Stimulated activated CD4-positive, alpha-beta T cell treated with anti-CD3 and anti-CD28 coated beads, Interleukin-2, amount 100 ng/mL, for 48 hours (primary cell): ENCODE results near the gene HOGA1.
A peak's percentile ranks its signal among the peaks of the same experiment; 100 is the strongest.
"Not testable (repeated sequence)": the region's sequence is repeated elsewhere in the genome, so short reads cannot be mapped to it uniquely, and the experiment has no call there.

ENCODE experiments used
- DNase-seq, 2 donors: peaks; one replicate each; pipeline ENCODE4 v3.0.0-alpha.2; 2020

The HOGA1 gene

DNA sequence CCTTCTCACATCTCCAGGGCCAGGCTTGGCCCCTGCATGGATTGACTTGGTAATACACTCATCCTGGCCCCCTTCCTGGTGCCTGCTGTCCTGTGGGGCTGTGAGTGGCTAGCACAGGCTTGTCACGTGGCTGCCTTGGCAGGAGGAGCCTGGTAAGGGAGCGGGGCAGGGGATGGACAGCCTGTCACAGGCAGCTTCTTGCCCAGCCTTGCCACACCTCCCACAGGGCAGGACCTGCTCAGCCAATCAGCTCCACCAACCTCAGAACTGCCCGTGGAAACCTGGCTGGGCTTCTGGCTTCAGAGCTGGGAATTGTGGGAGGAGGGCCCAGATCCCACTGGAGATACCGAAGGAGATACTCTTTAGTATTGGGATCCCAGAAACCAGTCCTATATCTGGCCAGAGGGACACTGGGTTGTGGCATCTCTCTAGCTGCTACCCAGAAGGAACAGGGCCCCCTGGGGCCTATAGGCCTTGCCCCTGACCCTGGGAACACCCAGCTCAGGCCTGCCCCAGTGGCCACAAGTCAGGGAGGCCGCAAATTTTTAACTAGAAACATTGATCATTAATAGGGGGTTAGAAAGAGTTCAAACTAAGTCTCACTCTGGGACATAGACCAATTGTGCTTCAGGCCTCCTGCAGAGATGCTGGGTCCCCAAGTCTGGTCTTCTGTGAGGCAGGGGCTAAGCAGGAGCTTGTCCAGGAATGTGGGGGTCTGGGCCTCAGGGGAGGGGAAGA lies at the start of gene HOGA1:
Gene HOGA1 (plus strand): TSS at position 330 of the 738 bp plus-strand sequence. CDS start 315 bp downstream, at position 645.
- DNase-seq: no peak

DNA sequence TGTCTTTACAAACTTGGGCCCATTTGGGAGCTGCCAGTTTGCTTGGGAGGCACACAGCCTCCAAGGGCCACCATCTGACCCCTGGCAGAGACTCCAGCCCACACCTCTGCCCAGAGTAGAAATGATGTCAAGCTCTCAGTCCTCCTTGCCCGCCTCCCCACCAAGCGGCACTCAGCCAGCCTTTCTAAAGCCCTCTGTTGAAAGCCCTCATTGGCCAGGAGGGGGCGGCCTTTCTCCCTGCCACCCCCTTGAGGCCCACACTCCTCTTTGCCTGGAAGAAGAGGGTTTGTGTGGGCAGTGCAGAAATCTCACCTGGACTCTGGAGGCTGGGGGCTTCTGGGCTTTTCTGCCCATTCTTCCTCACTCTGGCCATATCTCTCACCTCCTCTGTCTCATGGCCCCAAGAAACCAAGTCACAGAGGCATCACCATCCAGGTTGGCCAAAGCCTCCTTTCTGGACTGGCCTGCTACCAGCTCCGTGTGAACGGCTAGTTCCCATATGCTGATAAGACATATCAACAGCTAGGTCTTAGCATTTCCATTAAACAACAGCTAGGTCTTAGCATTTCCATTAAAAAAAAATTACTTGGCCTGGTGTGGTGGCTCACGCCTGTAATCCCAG lies 49.3 kb upstream of the HOGA1 start:
- peak; percentile 34 to 48 for DNase-seq

DNA sequence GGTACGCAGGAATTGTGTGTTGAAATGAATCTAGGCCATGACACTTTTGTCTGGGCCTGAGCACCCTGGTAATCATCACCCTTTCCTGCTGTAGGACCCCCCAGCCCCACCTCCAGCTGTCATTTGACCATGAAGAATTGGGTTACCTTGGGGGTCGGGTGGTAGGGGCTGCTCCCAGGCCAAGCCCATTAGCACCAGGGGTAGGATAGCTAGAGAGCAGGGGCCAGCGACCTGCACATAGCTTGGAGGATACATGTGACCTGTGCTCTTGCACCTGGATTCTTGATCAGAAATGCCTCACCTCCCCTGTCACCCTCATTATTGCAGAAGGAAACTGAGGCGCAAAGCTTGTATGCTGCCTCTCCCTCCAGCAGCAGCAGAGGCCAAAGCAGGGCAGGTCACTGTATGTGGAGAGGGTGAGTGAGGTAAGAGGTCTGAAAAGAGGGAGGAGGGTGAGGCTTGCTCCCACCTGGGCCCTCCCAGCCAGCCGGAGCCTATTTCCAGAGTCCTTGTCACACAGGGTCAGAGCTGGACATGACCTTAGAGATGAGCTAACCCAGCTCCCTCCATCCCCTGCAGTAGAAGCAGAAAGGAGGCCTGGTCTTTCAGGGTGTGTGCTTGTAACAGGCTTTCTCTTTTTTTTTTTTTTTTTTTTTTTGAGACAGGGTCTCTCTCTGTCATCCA lies 46.9 kb upstream of the HOGA1 start:
- DNase-seq: no peak

DNA sequence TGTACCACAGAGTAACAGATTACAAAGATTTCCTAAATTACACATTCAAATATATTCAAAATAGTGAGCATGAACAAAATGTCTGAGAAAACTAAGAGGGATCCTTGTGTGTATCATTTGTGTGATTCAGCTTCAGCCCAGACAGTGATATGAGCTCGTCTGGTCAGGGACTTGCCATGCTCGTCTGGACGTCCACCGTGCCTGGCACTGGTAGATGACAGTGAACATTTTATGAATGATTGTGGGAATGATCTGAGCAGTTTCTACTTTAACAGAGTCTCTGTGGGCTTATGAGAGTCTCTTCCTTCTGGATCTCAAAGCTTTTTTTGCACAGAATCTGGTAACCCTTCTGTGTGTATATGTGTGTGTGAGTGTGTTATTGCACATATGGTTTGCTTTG lies 45.8 kb upstream of the HOGA1 start:
- no peak for DNase-seq

DNA sequence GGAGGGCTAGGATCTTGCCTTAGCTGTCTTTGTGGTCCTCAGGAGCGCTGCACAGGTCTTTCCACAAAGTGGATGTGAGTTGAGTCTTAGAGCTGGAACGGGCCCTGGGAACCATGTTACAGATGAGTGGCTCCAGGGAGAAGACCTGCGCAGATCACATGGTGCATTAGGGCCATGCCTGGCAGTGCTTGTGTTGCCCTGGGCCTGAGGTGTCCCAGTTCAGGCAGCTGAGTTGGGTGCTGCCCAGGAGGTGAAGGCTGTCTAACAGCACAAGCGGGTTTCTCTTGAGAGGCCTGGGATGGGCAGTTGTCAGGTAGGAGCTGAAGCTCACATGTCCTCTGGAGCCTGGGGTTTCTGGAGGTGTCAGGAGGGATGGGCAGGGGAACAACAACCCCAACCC lies 45.4 kb upstream of the HOGA1 start:
- DNase-seq: no peak

DNA sequence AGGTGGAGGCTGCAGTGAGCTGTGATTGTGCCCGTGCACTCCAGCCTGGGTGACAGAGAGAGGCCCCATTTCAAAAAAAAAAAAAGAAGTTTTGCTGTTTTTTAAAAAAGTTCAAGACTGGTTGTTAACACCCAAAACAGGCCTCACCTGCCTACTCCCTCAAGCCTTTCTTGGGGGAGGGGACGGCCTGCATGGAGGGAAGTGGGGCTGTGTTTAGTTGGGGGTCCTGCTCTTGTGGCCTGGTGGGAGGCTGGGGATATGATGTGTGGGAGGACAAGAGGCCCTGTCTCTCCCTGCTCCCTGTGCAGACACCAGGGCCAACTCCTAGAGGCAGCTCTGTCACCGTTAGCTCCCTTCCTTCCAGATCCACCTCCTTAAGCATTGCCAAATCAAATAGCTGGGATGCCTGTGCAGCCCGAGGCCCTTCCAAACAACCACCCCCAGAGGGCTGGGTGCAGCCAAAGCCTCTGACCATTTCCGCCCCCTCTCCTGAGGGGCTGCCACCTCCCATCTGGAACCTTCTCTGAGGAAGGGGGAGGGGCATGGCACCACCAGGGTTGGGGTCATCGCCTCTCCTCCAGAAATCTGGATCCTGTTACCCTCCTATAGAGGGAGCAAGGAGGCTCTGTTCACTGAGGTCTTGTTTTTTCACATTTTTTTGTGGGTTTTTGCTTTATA lies 44.5 kb upstream of the HOGA1 start:
- DNase-seq: no peak

DNA sequence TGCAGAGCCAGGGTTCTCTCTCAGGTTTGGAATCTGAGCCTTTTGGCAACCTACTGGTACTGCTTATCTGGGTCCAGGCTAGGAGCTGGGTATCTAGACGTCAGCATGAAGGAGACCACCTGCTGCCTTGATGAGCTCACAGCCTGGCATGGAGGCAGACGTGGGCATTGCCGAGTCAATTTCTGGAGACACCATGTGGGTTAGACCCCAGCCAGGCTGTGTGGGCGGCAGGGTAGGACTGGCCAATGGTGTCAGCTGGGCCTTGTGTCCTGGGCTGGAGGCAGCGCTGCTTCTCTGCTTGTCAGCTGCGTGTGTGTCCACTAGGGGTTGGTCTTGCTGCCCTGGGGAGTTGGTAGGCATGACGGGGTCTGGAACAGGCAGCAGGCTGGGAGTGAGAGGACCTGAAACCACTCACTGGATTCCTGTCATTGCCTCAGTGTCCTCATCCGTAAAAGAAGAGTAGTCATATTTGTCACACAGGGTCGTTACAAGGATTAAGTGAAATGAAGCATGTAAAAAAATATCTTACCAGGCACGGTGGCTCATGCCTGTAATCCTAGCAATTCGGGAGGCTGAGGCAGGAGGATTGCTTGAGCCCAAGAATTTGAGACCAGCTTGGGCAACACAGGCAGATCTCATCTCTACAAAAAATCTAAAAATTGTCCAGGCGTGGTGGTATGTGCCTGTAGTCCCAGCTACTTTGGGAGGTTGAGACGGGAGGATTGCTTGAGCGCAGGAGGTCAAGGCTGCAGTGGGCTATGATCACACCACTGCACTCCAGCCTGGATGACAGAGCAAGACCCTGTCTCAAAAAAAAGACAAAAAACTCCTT lies 43.3 kb upstream of the HOGA1 start:
- DNase-seq: no peak

DNA sequence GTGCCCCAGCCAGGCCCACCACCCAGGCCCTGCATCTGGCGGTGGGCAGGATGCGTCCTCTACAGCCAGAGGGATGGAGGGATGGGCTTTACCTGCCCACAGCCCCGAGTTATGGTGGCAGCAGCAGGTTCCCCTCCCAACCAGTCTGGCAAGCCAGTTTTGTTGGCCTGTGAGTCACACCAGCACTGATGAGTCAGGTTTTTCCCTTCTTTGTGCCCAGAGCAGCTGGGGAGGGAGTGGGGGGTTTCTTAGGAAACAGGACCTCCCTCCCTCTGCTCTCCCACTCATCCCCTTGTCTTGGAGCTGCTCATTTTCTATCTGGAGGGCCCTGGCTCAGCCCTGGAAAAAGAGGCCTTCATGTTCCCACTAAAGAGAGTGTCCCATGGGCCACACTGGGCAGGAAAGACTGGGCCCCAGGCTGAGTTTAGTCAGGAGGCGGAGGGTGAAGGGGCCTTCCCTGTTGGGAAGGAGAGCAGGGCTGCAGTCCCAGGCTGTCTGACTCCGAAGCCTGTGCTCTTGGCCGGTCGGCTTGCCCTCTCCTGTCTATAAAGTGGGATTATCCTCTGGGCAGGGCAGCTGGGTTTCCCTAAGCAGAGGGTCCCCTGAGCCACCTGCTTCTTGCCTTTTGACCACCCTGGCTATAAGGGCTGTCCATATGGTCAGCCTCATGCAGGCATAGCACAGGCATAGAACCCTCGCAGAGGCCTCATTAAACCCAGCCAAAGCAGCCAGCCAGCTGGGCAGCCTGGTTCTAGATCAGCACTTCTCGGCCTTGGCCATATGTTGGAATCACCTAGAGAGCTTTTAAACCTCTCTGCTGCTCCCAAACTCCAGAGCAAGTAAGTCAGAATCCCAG lies 41.8 kb upstream of the HOGA1 start:
- DNase-seq: peak; percentile 20 to 36

DNA sequence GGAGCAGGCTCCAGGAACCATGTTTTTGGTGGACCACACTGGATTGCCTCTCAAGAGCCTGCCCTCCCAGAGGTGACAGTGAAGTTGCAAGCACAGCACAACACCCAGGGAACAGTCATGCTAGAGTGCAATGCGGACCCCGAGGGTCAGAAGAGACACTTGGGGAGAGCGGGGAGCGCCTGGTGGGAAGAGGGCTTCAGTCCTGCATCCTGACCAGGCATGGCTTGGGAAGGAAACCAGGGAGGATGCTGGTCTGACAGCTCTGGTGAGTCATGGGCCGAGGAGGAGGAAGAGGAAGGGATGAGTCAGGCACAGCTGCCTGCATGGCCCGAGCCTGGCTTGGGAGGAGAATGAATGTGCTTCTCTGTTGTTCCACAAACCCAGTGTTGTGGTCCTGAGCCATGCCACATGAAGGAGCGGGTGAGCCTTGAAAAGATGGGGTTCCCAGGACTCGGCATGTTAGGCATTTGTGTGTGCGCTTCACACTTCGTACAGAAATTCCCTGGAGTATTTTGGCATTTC lies 41.1 kb upstream of the HOGA1 start:
- peak; percentile 50 to 57 for DNase-seq

DNA sequence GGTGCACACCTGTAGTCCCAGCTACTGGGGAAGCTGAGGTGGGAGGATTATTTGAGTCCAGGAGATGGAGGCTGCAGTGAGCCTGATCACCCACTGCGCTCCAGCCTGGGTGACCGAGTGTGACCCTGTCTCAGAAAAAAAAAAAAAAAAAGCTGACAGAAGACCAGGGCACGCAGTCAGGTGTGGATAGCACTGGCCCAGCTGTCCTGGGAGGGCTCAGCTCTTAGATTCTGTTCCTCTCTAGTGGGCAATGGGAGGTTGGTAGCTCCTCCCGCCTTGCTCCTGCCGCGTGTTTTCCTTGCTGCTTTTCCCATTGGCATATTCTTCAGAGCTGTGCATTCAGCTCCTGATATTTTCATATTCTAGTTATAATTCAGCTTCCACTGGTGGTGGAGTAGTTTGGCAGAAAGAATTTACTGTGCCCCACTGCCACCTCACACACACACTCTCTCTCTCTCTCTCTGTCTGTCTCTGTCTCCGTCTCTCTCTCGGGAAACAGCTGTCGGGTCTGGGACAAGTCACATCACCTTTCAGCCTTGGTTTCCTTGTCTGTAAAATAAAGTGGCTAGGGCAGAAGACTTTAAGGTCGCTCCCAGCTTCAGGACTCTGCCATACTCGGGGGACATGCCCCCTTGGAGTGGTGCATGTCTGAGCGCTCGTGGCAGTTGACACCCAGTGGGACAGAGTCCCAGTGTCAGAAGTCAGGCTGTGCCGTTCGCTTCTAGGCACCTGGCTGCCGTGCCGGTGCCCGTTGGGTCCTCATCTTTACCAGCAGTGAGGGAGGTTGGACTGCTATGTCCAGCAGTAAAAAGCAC lies 37.5 kb upstream of the HOGA1 start:
- no peak for DNase-seq

DNA sequence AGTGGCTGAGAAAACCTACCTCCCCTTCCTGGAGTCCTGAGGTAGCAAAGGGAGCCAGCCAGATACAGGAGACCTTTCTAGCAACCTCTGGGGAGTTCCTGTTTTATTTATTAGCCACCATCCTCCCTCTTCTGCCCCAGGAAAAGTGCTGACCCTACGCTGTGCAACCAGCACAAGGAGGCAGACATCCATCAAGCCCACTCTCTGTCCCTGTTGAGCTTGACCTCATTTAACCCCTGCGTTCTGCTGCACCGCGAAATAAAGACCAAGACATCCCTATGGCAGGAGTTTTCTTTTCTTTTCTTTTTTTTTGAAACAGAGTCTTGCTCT lies 37.0 kb upstream of the HOGA1 start:
- no peak for DNase-seq

DNA sequence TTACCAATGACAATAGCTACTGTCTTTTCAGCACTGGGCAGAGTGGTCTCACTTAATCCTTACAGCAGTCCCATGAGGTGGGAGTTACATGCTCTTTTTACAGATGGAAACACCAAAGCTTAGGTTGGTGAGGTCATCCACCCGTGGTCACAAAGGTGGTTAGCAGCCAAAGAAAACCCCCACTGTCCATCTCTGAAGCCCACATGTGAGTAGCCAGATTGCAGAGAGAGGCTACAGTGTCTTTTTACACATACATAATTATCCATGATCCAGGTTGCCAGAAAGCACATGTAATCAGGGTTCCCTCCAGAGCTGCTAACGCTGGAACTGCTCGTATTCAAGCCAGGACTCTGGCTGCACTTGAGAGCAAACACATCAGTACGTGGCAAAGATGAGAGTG lies 36.2 kb upstream of the HOGA1 start:
- no peak for DNase-seq

DNA sequence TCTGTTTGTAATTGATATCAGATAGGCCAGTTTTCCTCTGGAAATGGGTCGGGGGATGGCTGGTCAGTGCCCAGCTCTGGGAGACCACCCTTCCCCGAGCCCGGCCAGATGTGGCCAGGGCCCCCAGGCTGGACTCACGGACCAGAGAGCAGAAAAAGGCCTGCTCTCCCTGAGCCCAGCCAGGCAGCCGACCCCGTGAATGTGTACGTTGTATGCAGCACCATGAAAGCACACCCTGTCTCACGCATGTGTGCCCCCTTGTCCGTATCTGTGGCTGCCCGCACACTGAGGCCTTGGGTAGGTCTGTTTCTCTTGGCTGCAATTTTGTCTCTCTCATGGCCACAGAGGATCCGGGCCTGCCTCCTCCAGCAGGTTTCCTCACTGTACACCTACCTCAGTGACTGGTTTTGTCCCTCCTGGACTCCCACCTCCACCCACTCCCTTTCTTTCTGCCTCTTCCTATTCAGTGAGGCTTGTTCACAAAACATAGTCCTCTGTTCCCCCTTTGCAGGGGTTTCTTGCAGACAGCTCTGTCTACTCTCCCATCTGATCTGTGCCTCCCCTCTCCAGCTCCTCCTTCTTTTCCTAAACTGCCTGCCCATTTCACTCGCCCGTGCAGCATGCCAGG lies 35.2 kb upstream of the HOGA1 start:
- DNase-seq: no peak

DNA sequence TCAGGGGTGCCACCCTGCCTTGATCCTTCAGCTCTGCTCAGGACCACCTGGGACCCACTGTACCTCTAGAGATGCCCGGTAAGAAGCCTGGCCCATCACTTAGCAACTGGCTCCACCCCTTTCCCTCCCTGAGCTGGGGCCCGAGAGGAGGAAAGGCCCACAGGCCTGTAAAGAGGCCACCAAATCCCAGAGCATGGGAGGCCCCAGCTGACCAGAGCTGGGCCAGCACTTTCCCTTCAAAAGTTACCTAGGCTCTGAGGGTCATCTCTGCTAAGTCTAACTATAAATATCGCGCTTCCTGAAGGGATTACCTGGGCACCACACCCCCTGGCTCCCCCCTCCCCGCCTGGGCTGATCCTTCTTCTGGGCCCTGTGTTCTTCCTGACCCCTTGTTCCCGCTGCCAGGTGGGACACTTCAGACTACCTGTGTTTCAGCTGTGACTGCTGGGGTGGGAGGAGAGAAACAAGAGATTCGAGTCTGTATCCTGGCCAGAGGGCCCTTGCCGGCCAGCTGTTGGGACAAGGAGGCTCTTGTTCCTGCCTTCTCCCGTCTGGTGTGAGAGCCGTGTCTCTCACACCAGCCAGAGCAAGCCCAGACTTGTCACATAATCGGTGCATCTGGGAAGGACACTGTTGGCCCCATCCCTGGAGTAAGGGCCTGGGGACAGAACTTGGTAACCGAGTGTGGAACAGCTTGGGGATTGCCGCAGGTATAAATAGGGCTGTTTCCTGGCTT lies 34.4 kb upstream of the HOGA1 start:
- DNase-seq: no peak

DNA sequence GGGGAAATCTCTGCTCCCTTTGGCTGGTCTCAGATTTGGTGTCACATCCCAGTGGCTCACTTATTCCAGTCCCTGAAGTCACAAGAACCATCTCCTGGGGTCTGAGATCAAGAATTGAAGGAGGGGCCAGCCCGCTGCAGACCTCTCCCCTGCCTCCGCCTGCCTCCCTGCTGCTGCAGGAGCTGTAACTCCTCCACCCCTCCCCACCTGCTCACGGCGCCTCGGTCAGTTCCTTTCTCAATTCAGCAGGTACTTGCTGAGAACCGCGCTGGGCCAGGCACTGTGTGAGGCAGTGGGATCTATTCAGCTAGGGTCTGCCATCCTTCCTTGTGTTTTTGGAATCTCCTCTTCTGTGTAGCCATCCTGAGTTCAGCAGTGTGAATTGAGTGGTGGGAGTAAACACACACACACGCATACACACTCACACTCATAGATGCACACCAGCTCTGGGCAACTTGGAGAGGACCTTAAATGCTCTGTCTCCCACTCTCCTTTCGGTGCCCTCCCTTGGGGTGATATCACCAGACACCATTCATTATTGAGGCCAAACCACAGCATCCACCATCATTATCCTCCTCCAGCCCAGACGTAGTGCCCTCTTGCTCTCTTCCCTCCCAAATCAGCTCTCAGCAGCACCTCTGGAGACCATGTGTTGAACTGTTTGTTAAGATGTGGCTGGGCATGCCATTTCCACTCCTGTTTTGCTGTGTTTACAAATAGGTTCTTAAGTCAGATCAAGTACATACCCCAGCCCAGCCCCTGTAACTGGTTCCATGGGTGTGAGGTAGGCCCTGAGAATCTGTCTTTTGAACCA lies 33.6 kb upstream of the HOGA1 start:
- DNase-seq: no peak

DNA sequence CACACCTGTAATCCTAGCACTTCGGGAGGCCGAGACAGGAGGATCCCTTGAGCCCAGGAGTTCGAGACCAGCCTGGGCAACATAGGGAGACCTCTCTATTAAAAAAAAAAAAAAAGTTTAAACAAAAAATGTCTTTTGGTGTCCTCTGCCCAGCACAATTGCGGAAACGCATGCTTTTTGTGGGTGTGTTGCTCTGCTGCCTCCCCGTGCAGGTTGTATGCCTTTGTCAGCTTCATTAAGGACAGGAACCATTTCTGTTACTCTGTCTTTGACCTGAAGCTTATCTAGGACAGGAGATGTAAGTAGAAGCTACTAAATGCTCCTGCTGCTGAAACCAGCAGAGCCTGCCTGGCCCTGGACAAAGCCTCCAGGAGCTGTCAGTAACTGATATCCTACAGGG lies 32.9 kb upstream of the HOGA1 start:
- DNase-seq: no peak

DNA sequence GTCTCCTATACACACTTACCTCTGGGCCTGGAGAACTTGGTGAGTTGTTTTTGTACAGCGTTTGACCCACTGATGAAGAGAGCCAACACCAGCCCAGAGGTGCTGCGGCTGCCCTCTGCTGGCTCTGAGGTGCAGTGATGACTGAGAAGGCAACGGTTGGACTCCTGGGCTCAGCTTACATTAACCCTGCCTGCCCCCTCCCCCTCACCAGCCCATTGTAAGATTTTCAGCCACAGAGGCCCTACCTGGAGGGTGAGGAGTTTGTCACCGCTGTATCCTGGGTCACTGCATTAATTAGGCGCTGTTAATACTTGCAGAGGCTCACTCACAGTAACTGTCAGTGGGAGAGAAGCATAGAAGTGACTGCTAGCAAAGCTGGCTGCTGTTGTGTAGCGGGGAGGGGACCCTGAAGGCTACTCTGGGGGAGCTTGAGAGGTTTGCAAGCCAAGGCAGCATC lies 30.6 kb upstream of the HOGA1 start:
- peak; percentile 56 to 57 for DNase-seq

DNA sequence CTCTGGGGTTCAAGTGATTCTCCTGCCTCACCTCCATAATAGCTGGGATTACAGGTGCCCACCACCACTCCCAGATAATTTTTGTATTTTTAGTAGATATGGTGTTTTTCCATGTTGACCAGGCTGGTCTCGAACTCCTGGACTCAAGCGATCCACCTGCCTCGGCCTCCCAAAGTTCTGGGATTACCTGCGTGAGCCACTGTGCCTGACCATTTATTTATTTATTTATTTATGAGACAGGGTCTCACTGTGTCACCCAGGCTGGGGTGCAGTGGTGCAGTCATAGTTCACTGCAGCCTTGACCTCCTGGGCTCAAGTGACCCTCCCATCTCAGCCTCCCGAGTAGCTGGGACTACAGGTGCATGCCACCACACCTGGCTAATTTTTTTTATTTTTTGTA lies 29.9 kb upstream of the HOGA1 start:
- DNase-seq: not testable (repeated sequence)
